ENCODE data around the gene SBF2.
"Not testable (repeated sequence)": the region's sequence is repeated elsewhere in the genome, so short reads cannot be mapped to it uniquely, and the experiment has no call there.

Gene SBF2

GRCh38 chr11:10272132-10272531 lies 21.9 kb downstream of the SBF2 start:
- in situ Hi-C loops (cut with HindIII; ENCODE audit: low sequenced_read_pairs): no loop called here

GRCh38 chr11:10268746-10269488 lies 25.1 kb downstream of the SBF2 start:
- in situ Hi-C loops (cut with HindIII; ENCODE audit: low sequenced_read_pairs): no loop called here

- in situ Hi-C loops (cut with HindIII; ENCODE audit: low sequenced_read_pairs): no loop called here
Observed at GRCh38 chr11:10267821-10268220, 26.2 kb downstream of the SBF2 start.

- in situ Hi-C loops (cut with HindIII; ENCODE audit: low sequenced_read_pairs): no loop called here
Observed at GRCh38 chr11:10265936-10266335, 28.1 kb downstream of the SBF2 start.

- in situ Hi-C loops (cut with HindIII; ENCODE audit: low sequenced_read_pairs): not testable (repeated sequence)
Observed at GRCh38 chr11:10264716-10265115, 29.3 kb downstream of the SBF2 start.

- in situ Hi-C loops (cut with HindIII; ENCODE audit: low sequenced_read_pairs): no loop called here
Observed at GRCh38 chr11:10263929-10264328, 30.1 kb downstream of the SBF2 start.

- in situ Hi-C loops (cut with HindIII; ENCODE audit: low sequenced_read_pairs): no loop called here
Observed at GRCh38 chr11:10261821-10262220, 32.2 kb downstream of the SBF2 start.

- in situ Hi-C loops (cut with HindIII; ENCODE audit: low sequenced_read_pairs): no loop called here
Observed at GRCh38 chr11:10257478-10257877, 36.5 kb downstream of the SBF2 start.

GRCh38 chr11:10255388-10256125 lies 38.5 kb downstream of the SBF2 start:
- in situ Hi-C loops (cut with HindIII; ENCODE audit: low sequenced_read_pairs): no loop called here

GRCh38 chr11:10249448-10250131 lies 44.4 kb downstream of the SBF2 start:
- in situ Hi-C loops (cut with HindIII; ENCODE audit: low sequenced_read_pairs): not testable (repeated sequence)

- in situ Hi-C loops (cut with HindIII; ENCODE audit: low sequenced_read_pairs): no loop called here
Observed at GRCh38 chr11:10247011-10247410, 47.0 kb downstream of the SBF2 start.

- in situ Hi-C loops (cut with HindIII; ENCODE audit: low sequenced_read_pairs): no loop called here
Observed at GRCh38 chr11:10243896-10244575, 50.0 kb downstream of the SBF2 start.

GRCh38 chr11:10236840-10237239 lies 57.2 kb downstream of the SBF2 start:
- in situ Hi-C loops (cut with HindIII; ENCODE audit: low sequenced_read_pairs): no loop called here

GRCh38 chr11:10233581-10233980 lies 60.4 kb downstream of the SBF2 start:
- in situ Hi-C loops (cut with HindIII; ENCODE audit: low sequenced_read_pairs): no loop called here

- in situ Hi-C loops (cut with HindIII; ENCODE audit: low sequenced_read_pairs): no loop called here
Observed at GRCh38 chr11:10232756-10233155, 61.3 kb downstream of the SBF2 start.

GRCh38 chr11:10231803-10232202 lies 62.2 kb downstream of the SBF2 start:
- in situ Hi-C loops (cut with HindIII; ENCODE audit: low sequenced_read_pairs): not testable (repeated sequence)

GRCh38 chr11:10225553-10225952 lies 68.5 kb downstream of the SBF2 start:
- in situ Hi-C loops (cut with HindIII; ENCODE audit: low sequenced_read_pairs): no loop called here

- in situ Hi-C loops (cut with HindIII; ENCODE audit: low sequenced_read_pairs): loop anchor here (5.0 kb wide), 1 partner anchor 80 kb away; no protein-coding TSS in a partner anchor
Observed at GRCh38 chr11:10222399-10222798, 71.6 kb downstream of the SBF2 start.

- in situ Hi-C loops (cut with HindIII; ENCODE audit: low sequenced_read_pairs): loop anchor here (5.0 kb wide), 1 partner anchor 81 kb away; no protein-coding TSS in a partner anchor
Observed at GRCh38 chr11:10221342-10221741, 72.7 kb downstream of the SBF2 start.

- in situ Hi-C loops (cut with HindIII; ENCODE audit: low sequenced_read_pairs): no loop called here
Observed at GRCh38 chr11:10211470-10211869, 82.5 kb downstream of the SBF2 start.

GRCh38 chr11:10209326-10209725 lies 84.7 kb downstream of the SBF2 start:
- in situ Hi-C loops (cut with HindIII; ENCODE audit: low sequenced_read_pairs): no loop called here
